ENCODE results near the gene FGF13.
A peak's percentile ranks its signal among the peaks of the same experiment; 100 is the strongest.

GRCh38 chrX:138748480-138748879, 37.0 kb upstream of the FGF13 start:
- TF ChIP-seq CTCF (conservative IDR thresholded peaks at IDR 0.05 in 1 of 2, IDR thresholded peaks at IDR 0.05 in 1 of 2; ENCODE audit: extremely low read depth in 1 of 2, insufficient read depth in 1 of 2, low read depth in 1 of 2, low read length in 2 of 2) (peak; percentile 52 to 57), EZH2 (IDR thresholded peaks at IDR 0.05; ENCODE audit: borderline replicate concordance, low read length) (no peak)

Measured in mammary epithelial cell (primary cell).